Effector memory CD4-positive, alpha-beta T cell (primary cell): ENCODE measurements around the gene ATP6V0C.

Source experiments
- DNase-seq, 3 donors: peaks; one replicate each; pipeline ENCODE4 v3.0.0-alpha.2; 2020
- H3K27ac ChIP-seq: 2 replicates; pipeline ENCODE4 v1.7.0; 2013; ENCODE audit warnings: mild to moderate bottlenecking, low read length, moderate library complexity; ENCODE audit not compliant: insufficient read depth, poor library complexity, severe bottlenecking
- H3K27me3 ChIP-seq: replicated peaks from 2 replicates; pipeline ENCODE4 v1.7.0; 2013; ENCODE audit warnings: mild to moderate bottlenecking, low read length; ENCODE audit not compliant: insufficient read depth, control insufficient read depth, poor library complexity, severe bottlenecking
- H3K36me3 ChIP-seq: 2 replicates; pipeline ENCODE4 v1.7.0; 2013; ENCODE audit warnings: mild to moderate bottlenecking, low read length, moderate library complexity; ENCODE audit not compliant: control insufficient read depth, insufficient read depth
- H3K4me1 ChIP-seq: 2 replicates; pipeline ENCODE4 v1.7.0; 2013; ENCODE audit warnings: low read length, mild to moderate bottlenecking; ENCODE audit not compliant: control insufficient read depth, insufficient read depth, poor library complexity, severe bottlenecking
- H3K4me3 ChIP-seq: 2 replicates; pipeline ENCODE4 v1.7.0; 2013; ENCODE audit warnings: low read length, low read depth, mild to moderate bottlenecking; ENCODE audit not compliant: insufficient read depth, poor library complexity, severe bottlenecking
- H3K9me3 ChIP-seq: 2 replicates; pipeline ENCODE4 v1.7.0; 2013; ENCODE audit warnings: mild to moderate bottlenecking, low read length, moderate library complexity; ENCODE audit not compliant: control insufficient read depth

The ATP6V0C gene

DNA sequence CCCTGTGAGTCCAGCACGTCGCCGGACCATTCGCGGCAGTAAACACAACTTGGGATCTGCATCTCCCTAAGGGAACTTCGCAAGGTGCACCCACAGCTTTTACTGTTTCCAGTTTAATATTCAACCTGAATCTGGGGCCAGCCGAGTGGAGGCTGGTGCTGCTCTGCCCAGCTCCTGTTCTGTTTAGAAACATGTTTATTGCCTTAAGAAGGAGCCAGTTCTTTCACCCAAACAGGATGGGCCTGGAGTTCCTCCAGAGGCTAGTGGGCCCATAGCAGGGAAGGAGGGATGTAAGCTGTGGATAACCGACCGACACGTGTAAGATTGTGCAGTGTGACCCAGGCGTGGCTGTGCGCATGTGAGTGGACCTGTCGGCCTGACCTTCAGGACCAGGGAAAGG is 21.5 kb upstream of the ATP6V0C start:
- no peak overlapping the region for H3K27ac ChIP-seq

DNA sequence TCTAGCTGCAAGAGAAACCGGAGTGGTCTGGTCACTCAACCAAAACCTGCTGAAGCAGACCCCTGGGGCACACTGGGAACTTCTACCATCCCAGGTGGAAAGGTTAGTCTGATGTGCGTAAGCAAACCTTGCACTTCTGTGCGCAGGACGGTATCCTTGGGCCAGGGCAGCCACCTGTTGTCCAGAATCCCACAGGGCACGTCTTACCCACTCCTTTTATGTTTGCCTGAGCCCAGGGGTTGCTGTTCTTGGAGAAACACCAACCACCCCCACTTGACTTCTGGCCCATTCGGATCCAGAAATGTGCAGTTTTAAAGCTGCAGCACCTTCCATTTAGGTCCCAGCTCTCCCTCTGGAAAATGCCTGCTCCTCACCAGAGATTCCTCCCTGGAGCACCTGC is 20.1 kb upstream of the ATP6V0C start:
- Histone ChIP-seq H3K4me3 (no peak overlapping the region), H3K27ac (no peak overlapping the region), H3K4me1 (no peaks in the 10 kb centered on the region), H3K27me3 (no peaks in the 10 kb centered on the region), H3K36me3 (peaks cover 5% of the 10 kb centered on the region), H3K9me3 (no peaks in the 10 kb centered on the region)
- DNase-seq, result no peak

More for the DNA sequence above, 21.5 kb upstream of the ATP6V0C start:
- peaks cover 5% of the 10 kb centered on the region for H3K36me3 ChIP-seq
- no peaks in the 10 kb centered on the region for H3K9me3 ChIP-seq
- H3K4me1 ChIP-seq, result peaks cover 1% of the 10 kb centered on the region
- no peak for DNase-seq
- no peaks in the 10 kb centered on the region for H3K27me3 ChIP-seq
- no peak overlapping the region for H3K4me3 ChIP-seq

DNA sequence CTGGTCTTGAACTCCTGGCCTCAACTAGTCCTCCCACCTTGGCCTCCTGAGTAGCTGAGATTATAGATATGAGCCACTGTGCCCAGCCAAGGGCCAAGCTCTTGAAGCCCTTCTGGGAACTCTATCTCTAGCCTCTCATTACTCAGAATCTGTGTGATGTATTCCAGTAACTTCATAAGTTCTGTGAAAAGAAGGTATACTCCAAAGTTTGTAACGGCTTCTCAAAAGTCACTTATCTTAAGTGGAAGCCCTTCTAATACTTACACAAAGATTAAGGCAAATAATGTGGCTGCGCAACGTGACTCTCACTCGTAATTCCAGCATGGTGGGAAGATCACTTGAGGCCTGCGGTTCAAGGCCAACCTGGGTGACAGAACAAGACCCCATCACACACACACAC is 19.1 kb upstream of the ATP6V0C start:
- H3K36me3 ChIP-seq, result peaks cover 5% of the 10 kb centered on the region
- DNase-seq, result no peak
- H3K27ac ChIP-seq, result no peak overlapping the region

DNA sequence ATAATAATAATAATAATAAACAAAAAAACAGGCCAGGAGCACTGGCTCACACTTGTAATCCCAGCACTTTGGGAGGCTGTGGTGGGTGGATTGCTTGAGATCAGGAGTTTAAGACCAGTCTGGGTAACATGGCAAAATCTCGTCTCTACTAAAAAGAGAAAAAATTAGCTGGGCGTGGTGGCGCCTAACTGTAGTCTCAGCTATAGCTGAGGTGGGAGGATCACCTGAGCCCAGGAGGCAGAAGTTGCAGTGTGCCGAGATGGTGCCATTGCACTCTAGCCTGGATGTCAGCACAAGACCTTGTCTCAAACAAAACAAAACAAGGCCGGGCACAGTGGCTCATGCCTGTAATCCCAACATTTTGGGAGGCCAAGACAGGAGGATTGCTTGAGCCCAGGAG is 18.7 kb upstream of the ATP6V0C start:
- Histone ChIP-seq H3K4me1 (no peaks in the 10 kb centered on the region), H3K36me3 (peaks cover 5% of the 10 kb centered on the region), H3K27ac (no peak overlapping the region), H3K4me3 (no peak overlapping the region), H3K9me3 (no peaks in the 10 kb centered on the region), H3K27me3 (no peaks in the 10 kb centered on the region)
- DNase-seq, result no peak

More for the DNA sequence above, 19.1 kb upstream of the ATP6V0C start:
- H3K9me3 ChIP-seq, result no peaks in the 10 kb centered on the region
- H3K27me3 ChIP-seq, result no peaks in the 10 kb centered on the region
- no peaks in the 10 kb centered on the region for H3K4me1 ChIP-seq
- H3K4me3 ChIP-seq, result no peak overlapping the region

DNA sequence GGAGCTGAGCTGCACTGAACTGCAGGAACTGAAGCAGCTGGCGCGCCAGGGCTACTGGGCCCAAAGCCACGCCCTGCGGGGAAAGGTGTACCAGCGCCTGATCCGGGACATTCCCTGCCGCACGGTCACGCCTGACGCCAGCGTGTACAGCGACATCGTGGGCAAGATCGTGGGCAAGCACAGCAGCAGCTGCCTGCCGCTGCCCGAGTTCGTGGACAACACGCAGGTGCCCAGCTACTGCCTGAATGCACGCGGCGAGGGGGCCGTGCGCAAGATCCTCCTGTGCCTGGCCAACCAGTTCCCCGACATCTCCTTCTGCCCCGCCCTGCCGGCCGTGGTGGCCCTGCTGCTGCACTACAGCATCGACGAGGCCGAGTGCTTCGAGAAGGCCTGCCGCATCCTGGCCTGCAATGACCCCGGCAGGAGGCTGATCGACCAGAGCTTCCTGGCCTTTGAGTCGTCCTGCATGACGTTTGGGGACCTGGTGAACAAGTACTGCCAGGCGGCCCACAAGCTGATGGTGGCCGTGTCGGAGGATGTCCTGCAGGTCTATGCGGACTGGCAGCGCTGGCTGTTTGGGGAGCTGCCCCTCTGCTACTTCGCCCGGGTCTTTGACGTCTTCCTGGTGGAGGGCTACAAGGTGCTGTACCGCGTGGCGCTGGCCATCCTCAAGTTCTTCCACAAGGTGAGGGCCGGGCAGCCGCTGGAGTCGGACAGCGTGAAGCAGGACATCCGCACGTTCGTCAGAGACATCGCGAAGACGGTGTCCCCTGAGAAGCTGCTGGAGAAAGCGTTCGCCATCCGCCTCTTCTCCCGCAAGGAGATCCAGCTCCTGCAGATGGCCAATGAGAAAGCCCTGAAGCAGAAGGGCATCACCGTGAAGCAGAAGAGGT is 17.3 kb upstream of the ATP6V0C start:
- Histone ChIP-seq H3K36me3 (peaks cover 5% of the 10 kb centered on the region), H3K27ac (no peak overlapping the region), H3K9me3 (no peaks in the 10 kb centered on the region), H3K4me3 (no peak overlapping the region), H3K27me3 (no peaks in the 10 kb centered on the region), H3K4me1 (peaks cover 5% of the 10 kb centered on the region)
- no peak for DNase-seq

DNA sequence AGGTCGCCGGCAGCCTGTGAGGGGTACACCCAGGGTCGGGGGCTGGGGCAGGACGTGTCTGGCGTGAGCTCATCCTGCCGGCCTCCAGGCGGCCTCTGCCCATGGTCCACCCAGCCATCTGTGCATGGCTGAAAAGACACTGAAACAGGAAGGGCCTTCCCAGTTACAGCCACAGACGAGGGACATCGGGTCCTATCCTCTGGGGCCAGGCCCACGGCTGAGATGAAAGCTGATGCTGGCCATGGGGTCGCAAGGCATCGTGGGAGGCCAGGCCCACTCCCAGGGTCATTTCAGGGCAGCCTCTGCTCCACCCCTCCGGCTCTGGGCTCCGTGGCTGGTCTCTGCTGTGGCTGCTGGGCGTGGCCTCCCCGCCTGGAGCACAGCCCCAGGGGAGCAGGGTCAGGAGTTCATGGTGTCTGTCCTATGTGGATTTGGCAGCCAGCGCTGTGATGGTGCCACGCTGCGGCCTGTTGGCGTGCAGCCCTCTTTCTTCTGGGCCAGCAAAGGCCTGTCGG is 16.6 kb upstream of the ATP6V0C start:
- no peak for DNase-seq
- peaks cover 5% of the 10 kb centered on the region for H3K36me3 ChIP-seq
- H3K4me3 ChIP-seq, result no peak overlapping the region
- H3K9me3 ChIP-seq, result no peaks in the 10 kb centered on the region
- no peak overlapping the region for H3K27ac ChIP-seq
- no peaks in the 10 kb centered on the region for H3K27me3 ChIP-seq
- peaks cover 5% of the 10 kb centered on the region for H3K4me1 ChIP-seq

DNA sequence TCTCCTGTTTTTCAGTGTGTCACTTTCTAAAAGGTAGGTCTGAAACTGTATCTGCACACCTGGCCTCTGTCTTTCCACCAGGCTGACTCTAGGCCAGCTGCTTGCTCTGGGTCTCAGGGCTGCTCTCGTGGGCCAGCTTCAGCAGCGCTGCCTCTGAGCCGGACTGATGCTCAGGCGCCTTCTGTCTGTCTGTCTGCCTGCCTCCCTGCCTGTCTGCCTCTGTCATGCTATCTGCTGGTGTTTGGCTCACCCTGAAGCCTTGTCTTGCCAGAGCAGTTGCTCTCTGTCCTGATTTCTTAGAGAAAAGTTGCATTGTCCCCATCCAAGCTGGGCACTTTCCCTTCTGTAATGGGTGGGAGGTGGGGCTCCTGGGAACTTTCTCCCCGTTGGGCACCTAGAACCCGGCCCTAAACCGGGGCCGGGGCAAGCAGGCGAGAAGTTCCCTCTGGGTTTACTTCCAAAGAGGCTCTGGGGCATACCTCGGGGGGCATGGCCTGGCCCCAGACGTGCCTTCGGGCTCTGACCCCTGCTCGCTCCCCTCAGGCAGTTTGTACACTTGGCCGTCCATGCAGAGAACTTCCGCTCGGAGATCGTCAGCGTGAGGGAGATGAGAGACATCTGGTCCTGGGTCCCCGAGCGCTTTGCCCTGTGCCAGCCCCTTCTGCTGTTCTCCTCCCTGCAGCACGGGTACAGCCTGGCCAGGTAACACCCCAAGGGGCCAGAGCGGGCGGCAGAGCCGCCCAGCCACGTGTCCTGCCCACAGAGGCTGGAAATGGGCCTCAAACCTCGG is 15.9 kb upstream of the ATP6V0C start:
- H3K9me3 ChIP-seq, result no peaks in the 10 kb centered on the region
- no peak for DNase-seq
- no peaks in the 10 kb centered on the region for H3K27me3 ChIP-seq
- H3K4me1 ChIP-seq, result peaks cover 5% of the 10 kb centered on the region
- no peak overlapping the region for H3K4me3 ChIP-seq
- peaks cover 5% of the 10 kb centered on the region for H3K36me3 ChIP-seq
- no peak overlapping the region for H3K27ac ChIP-seq

DNA sequence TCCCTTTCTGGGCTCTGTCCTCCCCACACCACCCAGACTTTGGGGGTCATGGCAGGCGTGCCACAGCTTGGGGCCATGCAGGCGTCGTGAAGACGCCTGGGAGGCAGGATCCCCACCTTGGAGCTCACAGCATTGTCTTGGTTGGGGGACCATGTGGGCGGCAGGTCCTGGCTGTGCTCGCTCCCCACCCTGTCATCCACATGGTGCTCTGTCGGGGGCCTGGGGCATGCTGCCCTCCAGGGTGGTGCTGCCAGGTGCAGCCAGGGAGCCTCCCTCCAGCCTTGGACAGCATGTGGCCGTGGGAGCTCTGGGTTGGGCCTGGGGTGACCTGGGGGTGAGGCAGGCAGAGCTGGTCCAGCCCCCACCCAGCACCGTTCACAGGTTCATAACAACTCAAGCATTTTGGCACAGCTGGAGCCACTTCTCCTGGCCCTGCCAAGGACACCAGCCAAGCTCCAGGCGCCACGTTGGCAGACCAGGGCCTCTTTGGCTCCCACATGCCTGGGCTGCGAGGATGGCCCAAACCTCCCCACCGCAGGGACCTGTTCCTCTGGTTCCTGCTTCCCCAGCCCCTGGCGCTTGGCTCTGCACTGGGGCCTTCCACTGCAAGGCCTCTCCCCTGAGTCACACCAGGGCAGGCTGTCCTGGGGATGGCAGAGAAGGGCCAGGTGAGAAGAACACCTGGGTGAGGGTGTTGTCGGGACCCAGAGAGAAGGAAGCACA is 15.1 kb upstream of the ATP6V0C start:
- Histone ChIP-seq H3K4me1 (peaks cover 5% of the 10 kb centered on the region), H3K36me3 (peaks cover 5% of the 10 kb centered on the region), H3K27me3 (no peaks in the 10 kb centered on the region), H3K27ac (no peak overlapping the region), H3K4me3 (no peak overlapping the region), H3K9me3 (no peaks in the 10 kb centered on the region)
- no peak for DNase-seq

DNA sequence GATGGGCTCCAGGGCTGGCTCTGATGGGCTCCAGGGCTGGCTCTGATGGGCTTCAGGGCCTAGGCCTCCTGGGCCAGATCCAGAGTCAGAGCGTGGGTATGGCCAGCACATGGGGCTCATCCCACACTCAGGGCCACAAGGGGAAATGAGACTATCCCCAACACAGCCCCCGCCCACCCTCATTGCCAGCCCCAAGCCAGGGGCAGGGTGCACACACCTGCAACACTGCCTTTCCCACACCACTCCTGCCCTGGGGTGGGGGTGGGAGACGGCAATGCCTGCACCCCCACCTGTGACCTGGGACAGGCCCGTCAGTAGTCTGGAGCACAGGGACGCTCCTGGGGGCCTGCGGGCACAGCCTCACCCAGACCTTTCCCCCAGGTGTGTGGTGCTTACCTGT is 14.3 kb upstream of the ATP6V0C start:
- H3K4me1 ChIP-seq, result peaks cover 5% of the 10 kb centered on the region
- DNase-seq, result no peak

More for the DNA sequence above, 14.3 kb upstream of the ATP6V0C start:
- Histone ChIP-seq H3K27me3 (no peaks in the 10 kb centered on the region), H3K9me3 (no peaks in the 10 kb centered on the region), H3K36me3 (peaks cover 5% of the 10 kb centered on the region), H3K4me3 (no peak overlapping the region), H3K27ac (no peak overlapping the region)
